Measurements from ENCODE around the gene INSYN2B. TPM values are rescaled to one million over a fixed set of nuclear protein-coding genes. Genes with fewer than 3 reads are reported as not detected.

INSYN2B gene
- total RNA-seq, 2 experiments from 2014 or later: not detected

GRCh38 chr5:170000155-170000554 lies 19.9 kb upstream of the INSYN2B start:
- ATAC-seq (no peak), DNase-seq (no peak)
- Mint-ChIP-seq H3K27me3 (no peaks in the 10 kb centered on the region), H3K4me1 (ENCODE audit: low read depth) (no peaks in the 10 kb centered on the region), H3K36me3 (ENCODE audit: low read depth) (peaks cover 54% of the 10 kb centered on the region), H3K27ac (no peak overlapping the region), H3K4me3 (no peak overlapping the region), H3K9me3 (no peaks in the 10 kb centered on the region)
- CTCF ChIA-PET: interaction anchor here (1.0 kb wide), 1 partner anchor 11 kb away, joined by 3 read pairs; no protein-coding TSS in a partner anchor
- no peak for TF ChIP-seq CTCF (IDR thresholded peaks at IDR 0.05)
- POLR2A ChIA-PET: no interaction called here
- intact Hi-C loops (cut with micrococcal nuclease): no loop called here

GRCh38 chr5:169999621-170000020 lies 19.3 kb upstream of the INSYN2B start:
- Mint-ChIP-seq H3K4me1 (ENCODE audit: low read depth) (no peaks in the 10 kb centered on the region), H3K36me3 (ENCODE audit: low read depth) (peaks cover 55% of the 10 kb centered on the region), H3K27ac (no peak overlapping the region), H3K4me3 (no peak overlapping the region), H3K9me3 (no peaks in the 10 kb centered on the region), H3K27me3 (no peaks in the 10 kb centered on the region)
- ChIA-PET CTCF (interaction anchor here (1.0 kb wide), 1 partner anchor 11 kb away, joined by 3 read pairs; no protein-coding TSS in a partner anchor), POLR2A (no interaction called here)
- TF ChIP-seq CTCF (IDR thresholded peaks at IDR 0.05): no peak
- ATAC-seq (no peak), DNase-seq (no peak)
- intact Hi-C loops (cut with micrococcal nuclease): no loop called here

DNA sequence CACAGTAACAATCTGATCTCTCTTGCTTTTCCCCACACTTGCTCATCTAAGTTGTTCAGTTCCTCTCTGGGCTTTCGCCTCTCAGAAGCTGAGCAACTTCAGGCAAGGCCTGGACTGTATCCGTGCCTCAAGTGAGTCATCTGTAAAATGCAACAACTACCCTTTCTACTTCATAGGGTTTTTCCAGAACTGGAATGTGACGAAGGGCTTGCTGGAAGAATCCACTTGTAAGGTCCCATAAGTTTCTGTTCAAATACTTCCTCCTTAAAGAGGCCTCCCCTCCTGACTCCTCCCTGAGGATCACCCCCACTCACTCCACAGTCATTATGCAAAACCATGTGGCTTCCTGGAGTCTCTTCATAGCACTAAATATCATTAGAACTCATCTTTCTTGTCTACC lies 17.5 kb upstream of the INSYN2B start:
- no peaks in the 10 kb centered on the region for H3K4me1 Mint-ChIP-seq (ENCODE audit: low read depth)
- TF ChIP-seq CTCF (IDR thresholded peaks at IDR 0.05): no peak
- H3K9me3 Mint-ChIP-seq: no peaks in the 10 kb centered on the region
- ChIA-PET POLR2A (no interaction called here), CTCF (no interaction called here)
- no peak overlapping the region for H3K4me3 Mint-ChIP-seq
- peaks cover 52% of the 10 kb centered on the region for H3K36me3 Mint-ChIP-seq (ENCODE audit: low read depth)
- intact Hi-C loops (cut with micrococcal nuclease): no loop called here
- no peak for DNase-seq
- no peak for ATAC-seq
- H3K27me3 Mint-ChIP-seq: no peaks in the 10 kb centered on the region
- no peak overlapping the region for H3K27ac Mint-ChIP-seq

DNA sequence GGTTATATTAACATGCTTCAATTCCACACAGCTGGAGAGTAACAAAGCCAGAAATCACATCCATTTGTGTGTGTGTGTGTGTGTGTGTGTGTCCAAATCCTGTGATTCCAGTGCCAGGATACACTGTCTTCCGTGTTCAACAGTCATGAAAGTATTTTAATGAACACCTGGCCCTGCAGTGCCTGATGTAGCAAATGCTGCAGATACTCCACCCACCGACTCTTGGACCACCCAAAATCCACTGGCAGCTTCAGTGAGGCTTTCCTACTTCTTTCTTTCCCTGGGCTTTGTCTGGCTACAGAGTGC lies 13.1 kb upstream of the INSYN2B start:
- peaks cover 39% of the 10 kb centered on the region for H3K36me3 Mint-ChIP-seq (ENCODE audit: low read depth)
- no peak for TF ChIP-seq CTCF (IDR thresholded peaks at IDR 0.05)
- CTCF ChIA-PET: no interaction called here

DNA sequence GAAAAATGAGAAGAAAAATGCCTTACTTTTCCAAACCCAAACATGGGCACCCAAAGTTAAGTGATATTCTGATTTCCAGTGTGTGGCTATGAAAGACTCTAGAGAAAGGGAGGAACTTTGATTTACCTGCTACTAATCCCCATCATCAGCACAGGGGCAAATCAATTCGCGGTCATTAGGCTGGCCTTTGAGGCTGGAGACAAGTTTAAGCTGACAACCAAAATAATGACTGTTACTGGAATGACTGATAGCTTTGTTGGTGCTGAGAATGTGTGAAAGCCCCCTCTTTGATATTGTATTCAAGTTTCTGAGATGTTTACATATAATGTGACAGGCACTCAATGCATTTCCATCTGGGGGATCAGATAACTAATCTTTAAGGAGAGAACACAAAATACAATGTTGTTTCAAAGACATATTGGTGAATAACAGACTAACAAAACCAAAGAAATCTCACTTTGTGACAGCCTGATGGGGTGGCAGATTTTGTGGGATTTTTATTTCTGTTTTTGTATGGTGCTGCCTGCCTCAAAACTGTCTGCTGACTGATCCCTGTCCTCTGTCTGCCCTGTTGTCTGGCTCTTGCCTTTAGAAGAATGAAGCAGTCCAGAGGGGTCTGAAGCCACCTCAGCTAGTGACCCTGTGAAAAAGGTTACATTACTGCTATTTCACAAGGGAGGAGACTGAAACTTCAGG lies 12.6 kb upstream of the INSYN2B start:
- ChIA-PET CTCF (no interaction called here), POLR2A (no interaction called here)
- DNase-seq (no peak), ATAC-seq (no peak)
- Mint-ChIP-seq H3K27ac (no peak overlapping the region), H3K27me3 (no peaks in the 10 kb centered on the region), H3K4me1 (ENCODE audit: low read depth) (no peaks in the 10 kb centered on the region), H3K9me3 (no peaks in the 10 kb centered on the region), H3K4me3 (no peak overlapping the region), H3K36me3 (ENCODE audit: low read depth) (peaks cover 34% of the 10 kb centered on the region)
- TF ChIP-seq CTCF (IDR thresholded peaks at IDR 0.05): no peak
- intact Hi-C loops (cut with micrococcal nuclease): no loop called here

More for the DNA sequence above, 13.1 kb upstream of the INSYN2B start:
- H3K27ac Mint-ChIP-seq: no peak overlapping the region
- DNase-seq (no peak), ATAC-seq (no peak)
- H3K4me1 Mint-ChIP-seq (ENCODE audit: low read depth): no peaks in the 10 kb centered on the region
- POLR2A ChIA-PET: no interaction called here
- intact Hi-C loops (cut with micrococcal nuclease): no loop called here
- H3K9me3 Mint-ChIP-seq: no peaks in the 10 kb centered on the region
- H3K27me3 Mint-ChIP-seq: no peaks in the 10 kb centered on the region
- H3K4me3 Mint-ChIP-seq: no peak overlapping the region
